IMR-90 (cell line): ENCODE measurements around the gene CGNL1.

Experiments
- BHLHE40 ChIP-seq: fragments of 150-350 bp; IDR thresholded peaks from 2 replicates; pipeline ENCODE4 v1.6.1; 2016; ENCODE audit warnings: mild to moderate bottlenecking, low read depth, low read length
- CEBPB ChIP-seq: IDR thresholded peaks from 2 replicates; pipeline ENCODE4 v1.6.1; 2012; ENCODE audit warnings: low read depth, low read length, improper control_type of control experiment
- FOS ChIP-seq: fragments of 150-350 bp; IDR thresholded peaks from 2 replicates; pipeline ENCODE4 v1.6.1; 2016; ENCODE audit warnings: low read depth, low read length
- MAFK ChIP-seq: IDR thresholded peaks from 2 replicates; pipeline ENCODE4 v1.6.1; 2012; ENCODE audit warnings: low read depth, low read length, improper control_type of control experiment
- MXI1 ChIP-seq: IDR thresholded peaks from 2 replicates; pipeline ENCODE4 v1.6.1; 2012; ENCODE audit warnings: low read depth, mild to moderate bottlenecking, low read length, moderate library complexity, borderline replicate concordance
- NFE2L2 ChIP-seq: fragments of 150-350 bp; IDR thresholded peaks from 2 replicates; pipeline ENCODE4 v1.6.1; 2016; ENCODE audit warnings: low read depth, mild to moderate bottlenecking, low read length
- POLR2A ChIP-seq: IDR thresholded peaks from 2 replicates; pipeline ENCODE4 v1.6.1; 2012; ENCODE audit warnings: mild to moderate bottlenecking, low read depth, low read length
- RAD21 ChIP-seq: IDR thresholded peaks from 2 replicates; pipeline ENCODE4 v1.6.1; 2012; ENCODE audit warnings: low read length, improper control_type of control experiment
- RCOR1 ChIP-seq: IDR thresholded peaks from 2 replicates; pipeline ENCODE4 v1.6.1; 2012; ENCODE audit warnings: mild to moderate bottlenecking, low read length, improper control_type of control experiment; ENCODE audit not compliant: insufficient replicate concordance
- RFX5 ChIP-seq: IDR thresholded peaks from 2 replicates; pipeline ENCODE4 v1.8.0; 2012; ENCODE audit warnings: low read depth, mild to moderate bottlenecking, low read length, moderate library complexity
- SMC3 ChIP-seq: fragments of 150-350 bp; IDR thresholded peaks from 2 replicates; pipeline ENCODE4 v1.6.1; 2016; ENCODE audit warnings: low read depth, mild to moderate bottlenecking, antibody characterized with exemption, low read length, moderate library complexity
- TF ChIP-seq, protein P1 (sequence below): conservative IDR thresholded peaks from 2 replicates; pipeline ENCODE4 v1.5.1; 2012; ENCODE audit warnings: mild to moderate bottlenecking, low read depth, low read length, improper control_type of control experiment
- TF ChIP-seq, protein P2 (sequence below): fragments of 150-350 bp; IDR thresholded peaks from 2 replicates; pipeline ENCODE4 v1.6.1; 2017; ENCODE audit warnings: mild to moderate bottlenecking, antibody characterized with exemption, low read length, low read depth
- TF ChIP-seq, protein P3 (sequence below): fragments of 150-350 bp; IDR thresholded peaks from 2 replicates; pipeline ENCODE4 v1.6.1; 2016; ENCODE audit warnings: low read depth, mild to moderate bottlenecking, low read length, moderate library complexity, borderline replicate concordance

DNA sequence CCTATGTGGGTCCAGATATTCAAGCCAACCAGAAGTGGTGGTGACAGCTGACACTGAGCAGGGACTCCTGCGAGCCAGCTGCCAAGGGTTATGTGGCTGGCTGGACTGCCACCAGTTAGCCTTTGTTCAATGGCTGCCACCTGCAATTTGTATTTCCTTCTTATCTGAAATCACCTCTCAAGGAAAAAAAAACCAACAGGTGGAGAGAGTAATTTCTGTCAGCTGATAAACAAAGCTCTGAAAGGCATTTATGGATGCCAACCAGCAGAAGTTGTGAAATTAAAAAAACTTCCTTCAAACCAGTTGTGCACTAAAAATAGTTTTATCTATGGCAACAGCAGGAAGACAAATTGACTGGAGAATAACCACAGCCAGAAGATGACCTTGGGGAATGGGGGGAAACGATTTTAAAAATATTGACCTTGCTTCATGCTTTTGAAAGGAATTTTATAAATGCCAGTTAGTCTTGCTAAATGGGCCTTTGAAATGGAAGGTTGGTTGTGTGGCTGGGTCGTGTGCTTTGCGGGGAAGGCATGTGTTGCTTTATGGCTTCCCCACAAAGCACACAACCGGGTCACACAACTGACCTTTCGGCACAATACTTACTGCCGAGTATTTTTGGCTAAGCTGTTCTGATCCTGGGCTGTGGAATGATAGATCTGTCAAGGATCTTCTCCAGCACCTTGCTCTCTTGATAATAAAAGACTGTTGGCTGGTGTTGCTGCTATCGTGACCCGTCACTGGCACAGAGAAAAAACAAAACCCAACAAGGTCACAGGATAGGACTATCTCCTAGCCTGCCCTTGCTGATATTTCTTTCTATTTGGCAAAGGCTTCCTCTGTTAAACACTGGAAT is 218.9 kb downstream of the CGNL1 start:
- TF ChIP-seq, protein P1, sequence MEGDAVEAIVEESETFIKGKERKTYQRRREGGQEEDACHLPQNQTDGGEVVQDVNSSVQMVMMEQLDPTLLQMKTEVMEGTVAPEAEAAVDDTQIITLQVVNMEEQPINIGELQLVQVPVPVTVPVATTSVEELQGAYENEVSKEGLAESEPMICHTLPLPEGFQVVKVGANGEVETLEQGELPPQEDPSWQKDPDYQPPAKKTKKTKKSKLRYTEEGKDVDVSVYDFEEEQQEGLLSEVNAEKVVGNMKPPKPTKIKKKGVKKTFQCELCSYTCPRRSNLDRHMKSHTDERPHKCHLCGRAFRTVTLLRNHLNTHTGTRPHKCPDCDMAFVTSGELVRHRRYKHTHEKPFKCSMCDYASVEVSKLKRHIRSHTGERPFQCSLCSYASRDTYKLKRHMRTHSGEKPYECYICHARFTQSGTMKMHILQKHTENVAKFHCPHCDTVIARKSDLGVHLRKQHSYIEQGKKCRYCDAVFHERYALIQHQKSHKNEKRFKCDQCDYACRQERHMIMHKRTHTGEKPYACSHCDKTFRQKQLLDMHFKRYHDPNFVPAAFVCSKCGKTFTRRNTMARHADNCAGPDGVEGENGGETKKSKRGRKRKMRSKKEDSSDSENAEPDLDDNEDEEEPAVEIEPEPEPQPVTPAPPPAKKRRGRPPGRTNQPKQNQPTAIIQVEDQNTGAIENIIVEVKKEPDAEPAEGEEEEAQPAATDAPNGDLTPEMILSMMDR, result no peak
- no peak for TF ChIP-seq RFX5
- no peak for TF ChIP-seq POLR2A
- no peak for TF ChIP-seq MAFK
- no peak for TF ChIP-seq BHLHE40
- no peak for TF ChIP-seq MXI1
- TF ChIP-seq CEBPB, result no peak
- TF ChIP-seq RAD21, result no peak
- no peak for TF ChIP-seq RCOR1
- TF ChIP-seq NFE2L2, result no peak
- no peak for TF ChIP-seq FOS
- TF ChIP-seq SMC3, result no peak
- TF ChIP-seq, protein P2, sequence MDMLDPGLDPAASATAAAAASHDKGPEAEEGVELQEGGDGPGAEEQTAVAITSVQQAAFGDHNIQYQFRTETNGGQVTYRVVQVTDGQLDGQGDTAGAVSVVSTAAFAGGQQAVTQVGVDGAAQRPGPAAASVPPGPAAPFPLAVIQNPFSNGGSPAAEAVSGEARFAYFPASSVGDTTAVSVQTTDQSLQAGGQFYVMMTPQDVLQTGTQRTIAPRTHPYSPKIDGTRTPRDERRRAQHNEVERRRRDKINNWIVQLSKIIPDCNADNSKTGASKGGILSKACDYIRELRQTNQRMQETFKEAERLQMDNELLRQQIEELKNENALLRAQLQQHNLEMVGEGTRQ, result no peak
- TF ChIP-seq, protein P3, sequence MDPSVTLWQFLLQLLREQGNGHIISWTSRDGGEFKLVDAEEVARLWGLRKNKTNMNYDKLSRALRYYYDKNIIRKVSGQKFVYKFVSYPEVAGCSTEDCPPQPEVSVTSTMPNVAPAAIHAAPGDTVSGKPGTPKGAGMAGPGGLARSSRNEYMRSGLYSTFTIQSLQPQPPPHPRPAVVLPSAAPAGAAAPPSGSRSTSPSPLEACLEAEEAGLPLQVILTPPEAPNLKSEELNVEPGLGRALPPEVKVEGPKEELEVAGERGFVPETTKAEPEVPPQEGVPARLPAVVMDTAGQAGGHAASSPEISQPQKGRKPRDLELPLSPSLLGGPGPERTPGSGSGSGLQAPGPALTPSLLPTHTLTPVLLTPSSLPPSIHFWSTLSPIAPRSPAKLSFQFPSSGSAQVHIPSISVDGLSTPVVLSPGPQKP, result no peak
